Astrocyte (in vitro differentiated cells and primary cell): ENCODE data around the gene GHDC. TPM values are rescaled to one million over a fixed set of nuclear protein-coding genes. Genes with fewer than 3 reads are reported as not detected.
"Not testable (repeated sequence)": the region's sequence is repeated elsewhere in the genome, so short reads cannot be mapped to it uniquely, and the experiment has no call there.

Experiments used
- DNase-seq: peaks from one replicate; pipeline ENCODE4 v3.0.0-alpha.2; 2010; ENCODE audit warnings: low read depth
- FAIRE-seq: peaks from 2 replicates; lab custom pipeline; 2011; peaks lifted over from hg19 to GRCh38; lab: Jason Lieb, UNC
- H2AFZ ChIP-seq: 2 replicates; pipeline ENCODE4 v1.6.0; 2012; ENCODE audit warnings: low read depth, low read length, inconsistent platforms
- H3K27ac ChIP-seq: 2 replicates; pipeline ENCODE4 v1.5.1; 2011; ENCODE audit warnings: low read depth, low read length, inconsistent platforms
- H3K27me3 ChIP-seq: 2 replicates; pipeline ENCODE4 v1.6.0; 2011; ENCODE audit warnings: low read length, inconsistent platforms; ENCODE audit not compliant: insufficient read depth
- H3K36me3 ChIP-seq: 2 replicates; pipeline ENCODE4 v1.5.1; 2011; ENCODE audit warnings: low read length, inconsistent platforms; ENCODE audit not compliant: insufficient read depth
- H3K4me1 ChIP-seq: 2 replicates; pipeline ENCODE4 v1.5.1; 2011; ENCODE audit warnings: low read length, inconsistent platforms; ENCODE audit not compliant: insufficient read depth
- H3K4me2 ChIP-seq: 2 replicates; pipeline ENCODE4 v1.6.0; 2012; ENCODE audit warnings: low read length, inconsistent platforms
- H3K4me3 ChIP-seq: 2 replicates; pipeline ENCODE4 v1.5.1; 2011; ENCODE audit warnings: low read depth, mild to moderate bottlenecking, low read length, inconsistent platforms; ENCODE audit not compliant: insufficient read depth
- H3K79me2 ChIP-seq: 2 replicates; pipeline ENCODE4 v1.6.0; 2012; ENCODE audit warnings: mild to moderate bottlenecking, low read length, inconsistent platforms; ENCODE audit not compliant: insufficient read depth
- H3K9ac ChIP-seq: 2 replicates; pipeline ENCODE4 v1.6.0; 2012; ENCODE audit warnings: mild to moderate bottlenecking, low read length, inconsistent platforms
- H3K9me3 ChIP-seq: 2 replicates; pipeline ENCODE4 v1.5.1; 2012; ENCODE audit warnings: low read depth, mild to moderate bottlenecking, low read length, inconsistent platforms; ENCODE audit not compliant: insufficient read depth
- H4K20me1 ChIP-seq: 2 replicates; pipeline ENCODE4 v1.6.0; 2012; ENCODE audit warnings: low read length, inconsistent platforms; ENCODE audit not compliant: insufficient read depth
- H3K27ac Mint-ChIP-seq: one replicate; pipeline ENCODE4 v1.8.0; 2021; ENCODE audit warnings: mild to moderate bottlenecking, mixed read lengths; ENCODE audit not compliant: unreplicated experiment
- H3K27me3 Mint-ChIP-seq: one replicate; pipeline ENCODE4 v1.8.0; 2021; ENCODE audit warnings: low read depth, mixed read lengths; ENCODE audit not compliant: unreplicated experiment
- H3K36me3 Mint-ChIP-seq: one replicate; pipeline ENCODE4 v1.8.0; 2021; ENCODE audit warnings: low read depth, mixed read lengths; ENCODE audit not compliant: unreplicated experiment
- H3K4me1 Mint-ChIP-seq: one replicate; pipeline ENCODE4 v1.8.0; 2021; ENCODE audit warnings: low read depth, mixed read lengths; ENCODE audit not compliant: unreplicated experiment
- H3K4me3 Mint-ChIP-seq: one replicate; pipeline ENCODE4 v1.8.0; 2021; ENCODE audit warnings: mild to moderate bottlenecking, moderate library complexity, mixed read lengths; ENCODE audit not compliant: unreplicated experiment
- H3K9me3 Mint-ChIP-seq: one replicate; pipeline ENCODE4 v1.8.0; 2021; ENCODE audit warnings: mild to moderate bottlenecking, mixed read lengths; ENCODE audit not compliant: unreplicated experiment
- CTCF ChIP-seq: IDR thresholded peaks from 2 replicates; pipeline ENCODE4 v1.5.1; 2011; ENCODE audit warnings: low read depth, mild to moderate bottlenecking, inconsistent platforms, low read length, moderate library complexity; ENCODE audit not compliant: insufficient read depth
- EZH2 ChIP-seq: IDR thresholded peaks from 2 replicates; pipeline ENCODE4 v1.6.1; 2012; ENCODE audit warnings: mild to moderate bottlenecking, low read length, inconsistent platforms; ENCODE audit not compliant: insufficient read depth
- total RNA-seq: library from RNA; stranded (reverse); gene quantifications from 2 replicates; pipeline ENCODE4 v1.2.1, GENCODE V29; 2021

GHDC gene
- total RNA-seq, 1 donor from 2014 or later: 0.64 TPM

GRCh38 chr17:42214156-42214555, 19.9 kb upstream of the GHDC start:
- H3K27me3 ChIP-seq: no peaks in the 10 kb centered on the region
- H3K4me1 ChIP-seq: no peaks in the 10 kb centered on the region
- Mint-ChIP-seq H3K4me1 (no peaks in the 10 kb centered on the region), H3K9me3 (no peaks in the 10 kb centered on the region), H3K27ac (no peak overlapping the region), H3K4me3 (no peak overlapping the region), H3K36me3 (peaks cover 9% of the 10 kb centered on the region), H3K27me3 (no peaks in the 10 kb centered on the region)
- H3K4me3 ChIP-seq: no peak overlapping the region
- no peak overlapping the region for H2AFZ ChIP-seq
- H4K20me1 ChIP-seq: no peaks in the 10 kb centered on the region
- no peak overlapping the region for H3K4me2 ChIP-seq
- no peaks in the 10 kb centered on the region for H3K79me2 ChIP-seq
- DNase-seq: no peak
- TF ChIP-seq CTCF (no peak), EZH2 (no peak)
- H3K9ac ChIP-seq: no peak overlapping the region
- no peaks in the 10 kb centered on the region for H3K9me3 ChIP-seq
- FAIRE-seq: no peak
- H3K36me3 ChIP-seq: peaks cover 44% of the 10 kb centered on the region
- H3K27ac ChIP-seq: no peak overlapping the region

- Mint-ChIP-seq H3K9me3 (no peaks in the 10 kb centered on the region), H3K27me3 (no peaks in the 10 kb centered on the region), H3K27ac (no peak overlapping the region), H3K4me3 (no peak overlapping the region), H3K36me3 (peaks cover 9% of the 10 kb centered on the region), H3K4me1 (no peaks in the 10 kb centered on the region)
- no peak overlapping the region for H3K9ac ChIP-seq
- no peaks in the 10 kb centered on the region for H3K4me1 ChIP-seq
- H4K20me1 ChIP-seq: no peaks in the 10 kb centered on the region
- no peaks in the 10 kb centered on the region for H3K79me2 ChIP-seq
- H2AFZ ChIP-seq: no peak overlapping the region
- H3K27me3 ChIP-seq: no peaks in the 10 kb centered on the region
- TF ChIP-seq EZH2 (no peak), CTCF (no peak)
- FAIRE-seq (no peak), DNase-seq (no peak)
- H3K27ac ChIP-seq: no peak overlapping the region
- H3K4me3 ChIP-seq: no peak overlapping the region
- no peaks in the 10 kb centered on the region for H3K9me3 ChIP-seq
- no peak overlapping the region for H3K4me2 ChIP-seq
- H3K36me3 ChIP-seq: peaks cover 42% of the 10 kb centered on the region
Measured at GRCh38 chr17:42212382-42212781, 18.1 kb upstream of the GHDC start.

GRCh38 chr17:42211921-42212341, 17.6 kb upstream of the GHDC start:
- not testable (repeated sequence) for H3K9me3 ChIP-seq, H4K20me1 ChIP-seq, H3K4me1 ChIP-seq, H3K4me3 ChIP-seq, H3K4me1 Mint-ChIP-seq, H3K79me2 ChIP-seq, H3K27ac ChIP-seq, H3K9me3 Mint-ChIP-seq, H3K9ac ChIP-seq, H3K27me3 ChIP-seq, H3K4me3 Mint-ChIP-seq, H3K27ac Mint-ChIP-seq, FAIRE-seq, H3K4me2 ChIP-seq, H2AFZ ChIP-seq, H3K36me3 Mint-ChIP-seq, H3K27me3 Mint-ChIP-seq
- DNase-seq: peak; percentile 41
- H3K36me3 ChIP-seq: peaks cover 41% of the 10 kb centered on the region
